Measurements from ENCODE around the gene ZNF480. TPM values are rescaled to one million over a fixed set of nuclear protein-coding genes. Genes with fewer than 3 reads are reported as not detected.

ZNF480 gene
- total and polyA plus RNA-seq, 2 of the 13 experiments (the other 11 are each of a cell fraction or from before 2014, with no cell fraction given), result 2.1 to 9.6 TPM

DNA sequence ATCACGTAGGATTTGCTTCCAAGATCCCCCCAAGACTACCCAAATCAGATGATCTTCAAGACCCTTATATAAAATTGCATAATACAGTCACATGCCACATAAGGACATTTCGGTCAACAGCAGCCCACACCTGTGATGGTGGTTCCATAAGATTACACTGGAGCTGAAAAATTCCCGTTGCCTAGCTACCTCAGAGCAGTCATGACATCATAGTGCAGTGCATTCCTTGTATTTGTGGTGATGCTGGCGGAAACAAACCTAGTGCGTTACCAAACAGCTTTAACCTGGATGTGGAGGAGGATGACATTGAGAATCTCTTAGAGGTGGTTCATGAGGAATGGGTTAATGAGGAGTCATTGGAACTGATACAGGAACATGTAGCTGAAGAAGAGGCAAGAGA, 22.8 kb upstream of the ZNF480 start (continued):
- TF ChIP-seq, protein P1, sequence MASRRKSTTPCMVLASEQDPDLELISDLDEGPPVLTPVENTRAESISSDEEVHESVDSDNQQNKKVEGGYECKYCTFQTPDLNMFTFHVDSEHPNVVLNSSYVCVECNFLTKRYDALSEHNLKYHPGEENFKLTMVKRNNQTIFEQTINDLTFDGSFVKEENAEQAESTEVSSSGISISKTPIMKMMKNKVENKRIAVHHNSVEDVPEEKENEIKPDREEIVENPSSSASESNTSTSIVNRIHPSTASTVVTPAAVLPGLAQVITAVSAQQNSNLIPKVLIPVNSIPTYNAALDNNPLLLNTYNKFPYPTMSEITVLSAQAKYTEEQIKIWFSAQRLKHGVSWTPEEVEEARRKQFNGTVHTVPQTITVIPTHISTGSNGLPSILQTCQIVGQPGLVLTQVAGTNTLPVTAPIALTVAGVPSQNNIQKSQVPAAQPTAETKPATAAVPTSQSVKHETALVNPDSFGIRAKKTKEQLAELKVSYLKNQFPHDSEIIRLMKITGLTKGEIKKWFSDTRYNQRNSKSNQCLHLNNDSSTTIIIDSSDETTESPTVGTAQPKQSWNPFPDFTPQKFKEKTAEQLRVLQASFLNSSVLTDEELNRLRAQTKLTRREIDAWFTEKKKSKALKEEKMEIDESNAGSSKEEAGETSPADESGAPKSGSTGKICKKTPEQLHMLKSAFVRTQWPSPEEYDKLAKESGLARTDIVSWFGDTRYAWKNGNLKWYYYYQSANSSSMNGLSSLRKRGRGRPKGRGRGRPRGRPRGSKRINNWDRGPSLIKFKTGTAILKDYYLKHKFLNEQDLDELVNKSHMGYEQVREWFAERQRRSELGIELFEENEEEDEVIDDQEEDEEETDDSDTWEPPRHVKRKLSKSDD (CRISPR knock-in tag; IDR thresholded peaks at IDR 0.05; ENCODE audit: low read depth), result no peak
- TF ChIP-seq ZNF564 (CRISPR knock-in tag; IDR thresholded peaks at IDR 0.05) (no peak), ZNF230 (CRISPR knock-in tag; IDR thresholded peaks at IDR 0.05) (no peak)

DNA sequence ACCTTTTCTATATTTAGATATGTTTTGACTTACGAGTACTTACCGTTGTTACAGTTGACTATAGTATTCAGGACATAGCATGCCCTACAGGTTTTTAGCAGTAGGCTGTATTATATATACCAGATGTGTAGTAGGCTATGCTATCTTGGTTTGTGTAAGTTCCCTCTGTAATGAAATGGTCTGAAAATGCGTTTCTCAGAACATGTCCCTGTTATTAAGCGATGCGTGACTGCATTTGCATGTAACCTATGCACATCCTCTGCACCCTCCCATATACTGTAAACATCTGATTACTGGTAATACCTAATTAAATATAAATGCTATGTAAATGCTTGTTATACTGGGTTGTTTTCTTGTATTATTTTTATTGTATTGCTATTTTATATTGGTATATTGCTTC, 21.0 kb upstream of the ZNF480 start:
- BruUV-seq (replicated peaks), result no TSS peak
- peaks cover 10% of the 10 kb centered on the region for H3K4me1 ChIP-seq (ENCODE audit: insufficient read depth, low read length)
- peaks cover 5% of the 10 kb centered on the region; the same call in 1 of the 2 replicates for H3K9me3 ChIP-seq (ENCODE audit: low read length)
- in situ Hi-C loops (cut with HindIII; ENCODE audit: extremely low pct_ligation_motif_present, low pct_unique_long_range_greater_than_20kb) (no loop called here), intact Hi-C loops (cut with micrococcal nuclease; ENCODE audit: unreplicated experiment) (no loop called here)
- FAIRE-seq (no peak), ATAC-seq (no peak), DNase-seq (ENCODE audit: low spot score) (no peak)
- H3K4me3 ChIP-seq (replicated peaks in 1 of 3; ENCODE audit: insufficient read depth in 1 of 3, low read depth in 2 of 3, low read length in 3 of 3), result no peak overlapping the region
- TF ChIP-seq DR1 (CRISPR knock-in tag; IDR thresholded peaks at IDR 0.05) (no peak), ZNF713 (CRISPR knock-in tag; IDR thresholded peaks at IDR 0.05) (no peak), HINFP (CRISPR knock-in tag; IDR thresholded peaks at IDR 0.05; ENCODE audit: low read depth) (no peak), GABPA (IDR thresholded peaks at IDR 0.05; ENCODE audit: low read depth, low read length) (no peak), GABPA (CRISPR knock-in tag; IDR thresholded peaks at IDR 0.05; ENCODE audit: low read depth) (no peak), SMAD1 (CRISPR knock-in tag; IDR thresholded peaks at IDR 0.05; ENCODE audit: borderline replicate concordance, low read depth) (no peak), SNAPC2 (CRISPR knock-in tag; IDR thresholded peaks at IDR 0.05) (no peak)
- TF ChIP-seq, protein P2, sequence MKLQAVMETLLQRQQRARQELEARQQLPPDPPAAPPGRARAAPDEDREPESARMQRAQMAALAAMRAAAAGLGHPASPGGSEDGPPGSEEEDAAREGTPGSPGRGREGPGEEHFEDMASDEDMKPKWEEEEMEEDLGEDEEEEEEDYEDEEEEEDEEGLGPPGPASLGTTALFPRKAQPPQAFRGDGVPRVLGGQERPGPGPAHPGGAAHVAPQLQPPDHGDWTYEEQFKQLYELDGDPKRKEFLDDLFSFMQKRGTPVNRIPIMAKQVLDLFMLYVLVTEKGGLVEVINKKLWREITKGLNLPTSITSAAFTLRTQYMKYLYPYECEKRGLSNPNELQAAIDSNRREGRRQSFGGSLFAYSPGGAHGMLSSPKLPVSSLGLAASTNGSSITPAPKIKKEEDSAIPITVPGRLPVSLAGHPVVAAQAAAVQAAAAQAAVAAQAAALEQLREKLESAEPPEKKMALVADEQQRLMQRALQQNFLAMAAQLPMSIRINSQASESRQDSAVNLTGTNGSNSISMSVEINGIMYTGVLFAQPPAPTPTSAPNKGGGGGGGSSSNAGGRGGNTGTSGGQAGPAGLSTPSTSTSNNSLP (IDR thresholded peaks at IDR 0.05; ENCODE audit: low read depth, low read length), result no peak
- TF ChIP-seq, protein P3, sequence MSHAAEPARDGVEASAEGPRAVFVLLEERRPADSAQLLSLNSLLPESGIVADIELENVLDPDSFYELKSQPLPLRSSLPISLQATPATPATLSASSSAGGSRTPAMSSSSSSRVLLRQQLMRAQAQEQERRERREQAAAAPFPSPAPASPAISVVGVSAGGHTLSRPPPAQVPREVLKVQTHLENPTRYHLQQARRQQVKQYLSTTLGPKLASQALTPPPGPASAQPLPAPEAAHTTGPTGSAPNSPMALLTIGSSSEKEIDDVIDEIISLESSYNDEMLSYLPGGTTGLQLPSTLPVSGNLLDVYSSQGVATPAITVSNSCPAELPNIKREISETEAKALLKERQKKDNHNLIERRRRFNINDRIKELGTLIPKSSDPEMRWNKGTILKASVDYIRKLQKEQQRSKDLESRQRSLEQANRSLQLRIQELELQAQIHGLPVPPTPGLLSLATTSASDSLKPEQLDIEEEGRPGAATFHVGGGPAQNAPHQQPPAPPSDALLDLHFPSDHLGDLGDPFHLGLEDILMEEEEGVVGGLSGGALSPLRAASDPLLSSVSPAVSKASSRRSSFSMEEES (CRISPR knock-in tag; IDR thresholded peaks at IDR 0.05), result no peak
- H3K36me3 ChIP-seq (replicated peaks in 1 of 2; ENCODE audit: control insufficient read depth in 1 of 2, insufficient read depth in 2 of 2, low read length in 2 of 2), result peaks cover 0 to 6% of the 10 kb centered on the region in 2 experiments; a peak in 1 of 5 replicates
- H3K27me3 ChIP-seq (ENCODE audit: control insufficient read depth in 1 of 2, insufficient read depth in 2 of 2, low read length in 2 of 2), result no peaks in the 10 kb centered on the region
- WGBS (ENCODE audit: low lambda C conversion rate), result 97% methylated on average over 5 of the region's 5 CpGs
- ChIA-PET CTCF (ENCODE audit: low intra/inter-chr PET ratio, low total read pairs) (no interaction called here), POLR2A (no interaction called here)
- H3K27ac ChIP-seq (ENCODE audit: extremely low read length, insufficient read depth, low read length), result no peak overlapping the region
- no peak overlapping the region for H3K4me2 ChIP-seq (ENCODE audit: low read depth, low read length)
- H4K20me1 ChIP-seq (ENCODE audit: insufficient read depth, low read length), result 0 out of 2 replicates have a peak, but pooled peaks cover 2% of the 10 kb centered on the region
- no peak overlapping the region for H3K9ac ChIP-seq (ENCODE audit: insufficient read depth, low read depth, low read length)
- no peak overlapping the region for H2AFZ ChIP-seq (ENCODE audit: low read length)
- peaks cover 57% of the 10 kb centered on the region for H3K79me2 ChIP-seq (ENCODE audit: insufficient read depth, low read length)

All from HepG2 (cell line).